Loucy (cell line): ENCODE data around the gene ARSK.

Experiments
- EZH2phosphoT487 ChIP-seq: fragments of 200-600 bp; IDR thresholded peaks from 2 replicates; pipeline ENCODE4 v1.6.1; 2018; ENCODE audit warnings: antibody characterized with exemption, mild to moderate bottlenecking, moderate library complexity, borderline replicate concordance
- TF ChIP-seq, protein P1 (sequence below): fragments of 200-600 bp; sonication (generic); conservative IDR thresholded peaks from 2 replicates; pipeline ENCODE4 v1.5.1; 2014; ENCODE audit warnings: mild to moderate bottlenecking, antibody characterized with exemption, low read length

DNA sequence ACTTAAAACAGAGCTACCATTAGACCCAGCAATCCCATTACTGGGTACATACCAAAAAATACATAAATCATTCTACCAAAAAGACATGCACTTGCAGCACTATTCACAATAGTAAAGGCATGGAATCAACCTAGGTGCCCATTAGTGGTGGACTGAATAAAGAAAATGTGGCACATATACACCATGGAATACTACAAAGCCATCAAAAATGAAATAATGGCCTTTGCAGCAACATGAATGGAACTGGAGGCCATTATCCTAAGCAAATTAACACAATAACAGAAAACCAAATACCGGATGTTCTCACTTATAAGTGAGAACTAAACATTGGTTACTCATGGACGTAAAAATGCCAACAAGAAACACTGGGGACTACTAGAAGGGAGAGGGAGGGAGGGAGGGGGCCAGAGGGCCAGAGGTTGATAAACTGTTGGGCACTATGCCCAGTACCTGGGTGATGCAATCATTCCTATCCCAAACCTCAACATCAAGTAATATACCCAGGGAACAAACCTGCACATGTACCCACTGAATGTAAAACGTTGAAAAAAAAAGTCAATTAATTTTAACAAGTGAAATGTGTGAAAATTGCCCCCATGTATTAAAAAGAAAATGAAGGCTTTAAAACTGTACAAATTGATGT, 40.5 kb downstream of the ARSK start:
- TF ChIP-seq, protein P1, sequence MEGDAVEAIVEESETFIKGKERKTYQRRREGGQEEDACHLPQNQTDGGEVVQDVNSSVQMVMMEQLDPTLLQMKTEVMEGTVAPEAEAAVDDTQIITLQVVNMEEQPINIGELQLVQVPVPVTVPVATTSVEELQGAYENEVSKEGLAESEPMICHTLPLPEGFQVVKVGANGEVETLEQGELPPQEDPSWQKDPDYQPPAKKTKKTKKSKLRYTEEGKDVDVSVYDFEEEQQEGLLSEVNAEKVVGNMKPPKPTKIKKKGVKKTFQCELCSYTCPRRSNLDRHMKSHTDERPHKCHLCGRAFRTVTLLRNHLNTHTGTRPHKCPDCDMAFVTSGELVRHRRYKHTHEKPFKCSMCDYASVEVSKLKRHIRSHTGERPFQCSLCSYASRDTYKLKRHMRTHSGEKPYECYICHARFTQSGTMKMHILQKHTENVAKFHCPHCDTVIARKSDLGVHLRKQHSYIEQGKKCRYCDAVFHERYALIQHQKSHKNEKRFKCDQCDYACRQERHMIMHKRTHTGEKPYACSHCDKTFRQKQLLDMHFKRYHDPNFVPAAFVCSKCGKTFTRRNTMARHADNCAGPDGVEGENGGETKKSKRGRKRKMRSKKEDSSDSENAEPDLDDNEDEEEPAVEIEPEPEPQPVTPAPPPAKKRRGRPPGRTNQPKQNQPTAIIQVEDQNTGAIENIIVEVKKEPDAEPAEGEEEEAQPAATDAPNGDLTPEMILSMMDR, result no peak
- no peak for TF ChIP-seq EZH2phosphoT487
